GM18909 (cell line): Measurements from ENCODE around the gene MORC2.

Experiments
- ATAC-seq: cut with Tn5 transposase; IDR thresholded peaks from one replicate; pipeline ENCODE4 v1.9.1; 2021; ENCODE audit warnings: mild to moderate bottlenecking; ENCODE audit not compliant: unreplicated experiment, poor library complexity

Gene MORC2

GRCh38 chr22:30923168-30923900 lies 45.2 kb downstream of the MORC2 start:
- ATAC-seq: no peak

- no peak for ATAC-seq
Observed at GRCh38 chr22:30922151-30922611, 46.4 kb downstream of the MORC2 start.

- ATAC-seq: no peak
Observed at GRCh38 chr22:30921108-30921507, 47.5 kb downstream of the MORC2 start.

- peak; percentile 45 for ATAC-seq
Observed at GRCh38 chr22:30920407-30920806, 48.2 kb downstream of the MORC2 start.

- ATAC-seq: no peak
Observed at GRCh38 chr22:30919973-30920372, 48.6 kb downstream of the MORC2 start.

- ATAC-seq: no peak
Observed at GRCh38 chr22:30918761-30919160, 49.8 kb downstream of the MORC2 start.

- ATAC-seq: no peak
Observed at GRCh38 chr22:30910358-30910757, 58.2 kb downstream of the MORC2 start.

- ATAC-seq: no peak
Observed at GRCh38 chr22:30909306-30909705, 59.3 kb downstream of the MORC2 start.

- ATAC-seq: no peak
Observed at GRCh38 chr22:30908051-30908461, 60.5 kb downstream of the MORC2 start.

- ATAC-seq: no peak
Observed at GRCh38 chr22:30906946-30907345, 61.6 kb downstream of the MORC2 start.

- ATAC-seq: no peak
Observed at GRCh38 chr22:30906411-30906810, 62.2 kb downstream of the MORC2 start.

- ATAC-seq: no peak
Observed at GRCh38 chr22:30905696-30906341, 62.8 kb downstream of the MORC2 start.

GRCh38 chr22:30903876-30904460 lies 64.6 kb downstream of the MORC2 start:
- no peak for ATAC-seq

GRCh38 chr22:30902496-30903357 lies 65.8 kb downstream of the MORC2 start:
- no peak for ATAC-seq

- no peak for ATAC-seq
Observed at GRCh38 chr22:30894371-30894740, 74.2 kb downstream of the MORC2 start.

- ATAC-seq: no peak
Observed at GRCh38 chr22:30893434-30894370, 74.9 kb downstream of the MORC2 start.

GRCh38 chr22:30892731-30893221 lies 75.8 kb downstream of the MORC2 start:
- ATAC-seq: no peak

- no peak for ATAC-seq
Observed at GRCh38 chr22:30892286-30892685, 76.3 kb downstream of the MORC2 start.

- no peak for ATAC-seq
Observed at GRCh38 chr22:30891781-30892180, 76.8 kb downstream of the MORC2 start.

- no peak for ATAC-seq
Observed at GRCh38 chr22:30891443-30891755, 77.2 kb downstream of the MORC2 start.
